H9 (cell line): ENCODE measurements around the gene TSPAN1. TPM values are rescaled to one million over a fixed set of nuclear protein-coding genes. Genes with fewer than 3 reads are reported as not detected.
"Not testable (repeated sequence)": the region's sequence is repeated elsewhere in the genome, so short reads cannot be mapped to it uniquely, and the experiment has no call there.

Source experiments
- DNase-seq: peaks from one replicate; pipeline ENCODE4 v3.0.0-alpha.2; 2017
- H2AFZ ChIP-seq: one replicate; pipeline ENCODE4 v1.6.1; 2013; ENCODE audit warnings: mild to moderate bottlenecking, low read length, control low read depth, moderate library complexity
- H2AK5ac ChIP-seq: 2 replicates; pipeline ENCODE4 v1.6.1; 2013; ENCODE audit warnings: low read length, control low read depth, mixed read lengths; ENCODE audit not compliant: insufficient read length
- H2BK120ac ChIP-seq: one replicate; pipeline ENCODE4 v1.6.1; 2013; ENCODE audit warnings: low read depth, mild to moderate bottlenecking, low read length, control low read depth, inconsistent platforms; ENCODE audit not compliant: poor library complexity, severe bottlenecking
- H2BK12ac ChIP-seq: 2 replicates; pipeline ENCODE4 v1.6.1; 2013; ENCODE audit warnings: low read length, control low read depth, mixed read lengths, low read depth; ENCODE audit not compliant: insufficient read length
- H2BK15ac ChIP-seq: 2 replicates; pipeline ENCODE4 v1.6.1; 2013; ENCODE audit warnings: low read depth, low read length, control low read depth
- H2BK20ac ChIP-seq: one replicate; pipeline ENCODE4 v1.6.1; 2013; ENCODE audit warnings: low read depth, mild to moderate bottlenecking, low read length, control low read depth, inconsistent platforms; ENCODE audit not compliant: poor library complexity, severe bottlenecking
- H2BK5ac ChIP-seq: 2 replicates; pipeline ENCODE4 v1.6.1; 2013; ENCODE audit warnings: low read length, control low read depth, mixed read lengths; ENCODE audit not compliant: insufficient read length
- H3K14ac ChIP-seq: 2 replicates; pipeline ENCODE4 v1.6.1; 2013; ENCODE audit warnings: low read length, control low read depth; ENCODE audit not compliant: insufficient read depth
- H3K18ac ChIP-seq: 2 replicates; pipeline ENCODE4 v1.6.1; 2013; ENCODE audit warnings: low read depth, mild to moderate bottlenecking, mixed read lengths, low read length, control low read depth; ENCODE audit not compliant: insufficient read length
- H3K23ac ChIP-seq: 2 replicates; pipeline ENCODE4 v1.6.1; 2013; ENCODE audit warnings: low read length, control low read depth, mixed read lengths, low read depth; ENCODE audit not compliant: insufficient read length
- H3K23me2 ChIP-seq: 2 replicates; pipeline ENCODE4 v1.6.1; 2013; ENCODE audit warnings: low read depth, mild to moderate bottlenecking, mixed read lengths, low read length, control low read depth; ENCODE audit not compliant: insufficient read length, poor library complexity, severe bottlenecking
- H3K27ac ChIP-seq: 2 replicates; pipeline ENCODE4 v1.5.1; 2013; ENCODE audit warnings: low read length, control low read depth, mixed read lengths, low read depth; ENCODE audit not compliant: insufficient read length
- H3K27me3 ChIP-seq: 2 replicates; pipeline ENCODE4 v1.6.1; 2013; ENCODE audit warnings: low read length, control low read depth, inconsistent platforms; ENCODE audit not compliant: insufficient read depth
- H3K4ac ChIP-seq: 2 replicates; pipeline ENCODE4 v1.6.1; 2013; ENCODE audit warnings: low read depth, mild to moderate bottlenecking, control low read depth, inconsistent platforms, low read length, moderate library complexity
- H3K4me1 ChIP-seq: 2 replicates; pipeline ENCODE4 v1.6.1; 2013; ENCODE audit warnings: low read length, control low read depth, inconsistent platforms; ENCODE audit not compliant: insufficient read depth
- H3K4me2 ChIP-seq: 2 replicates; pipeline ENCODE4 v1.6.1; 2013; ENCODE audit warnings: low read length, control low read depth, mixed read lengths; ENCODE audit not compliant: insufficient read length, insufficient read depth
- H3K56ac ChIP-seq: 2 replicates; pipeline ENCODE4 v1.6.1; 2013; ENCODE audit warnings: low read depth, mild to moderate bottlenecking, mixed read lengths, low read length, control low read depth; ENCODE audit not compliant: insufficient read length
- H3K79me1 ChIP-seq: 2 replicates; pipeline ENCODE4 v1.6.1; 2013; ENCODE audit warnings: low read depth, mild to moderate bottlenecking, moderate library complexity, low read length, control low read depth, inconsistent platforms; ENCODE audit not compliant: insufficient read depth, poor library complexity, severe bottlenecking
- H3K79me2 ChIP-seq: 2 replicates; pipeline ENCODE4 v1.6.1; 2013; ENCODE audit warnings: low read length, control low read depth, inconsistent platforms; ENCODE audit not compliant: insufficient read depth
- H3K9ac ChIP-seq: 2 replicates; pipeline ENCODE4 v1.6.1; 2013; ENCODE audit warnings: low read length, control low read depth, mixed read lengths; ENCODE audit not compliant: insufficient read length; ENCODE audit errors: extremely low read depth
- H3K9me3 ChIP-seq: one replicate; pipeline ENCODE4 v1.6.1; 2013; ENCODE audit warnings: low read depth, low read length, inconsistent platforms; ENCODE audit not compliant: control insufficient read depth
- H3T11ph ChIP-seq: one replicate; pipeline ENCODE4 v1.6.1; 2013; ENCODE audit warnings: mild to moderate bottlenecking, low read length, control low read depth, inconsistent platforms
- H4K20me1 ChIP-seq: one replicate; pipeline ENCODE4 v1.6.1; 2013; ENCODE audit not compliant: control insufficient read depth, insufficient read length, insufficient read depth
- H4K5ac ChIP-seq: 2 replicates; pipeline ENCODE4 v1.6.1; 2013; ENCODE audit warnings: low read depth, mild to moderate bottlenecking, mixed read lengths, low read length, control low read depth; ENCODE audit not compliant: insufficient read length
- H4K8ac ChIP-seq: replicated peaks from 2 replicates; pipeline ENCODE4 v1.6.1; 2013; ENCODE audit warnings: low read length, control low read depth, mixed read lengths, low read depth; ENCODE audit not compliant: insufficient read length
- H4K91ac ChIP-seq: 2 replicates; pipeline ENCODE4 v1.6.1; 2013; ENCODE audit warnings: low read depth, mild to moderate bottlenecking, moderate library complexity, mixed read lengths, low read length, control low read depth; ENCODE audit not compliant: insufficient read length
- H3K27ac Mint-ChIP-seq, 3 experiments: 2 replicates in 2 of 3; 3 replicates in 1 of 3; pipeline ENCODE4 v1.8.0; 2020 to 2021; ENCODE audit warnings: mixed read lengths in 3 of 3, mild to moderate bottlenecking in 1 of 3, moderate library complexity in 1 of 3
- H3K27me3 Mint-ChIP-seq: 2 replicates; pipeline ENCODE4 v1.8.0; 2021; ENCODE audit warnings: low read depth, mild to moderate bottlenecking, moderate library complexity, mixed read lengths
- H3K36me3 Mint-ChIP-seq, 3 experiments: 2 replicates in 2 of 3; 3 replicates in 1 of 3; pipeline ENCODE4 v1.8.0; 2020 to 2021; ENCODE audit warnings: low read depth in 3 of 3, mixed read lengths in 3 of 3; ENCODE audit not compliant: insufficient read depth in 1 of 3
- H3K4me1 Mint-ChIP-seq, 2 experiments: 2 replicates each; pipeline ENCODE4 v1.8.0; 2020; ENCODE audit warnings: mixed read lengths in 2 of 2
- H3K4me3 Mint-ChIP-seq, 2 experiments: 2 replicates in 1 of 2; 3 replicates in 1 of 2; pipeline ENCODE4 v1.8.0; 2020 to 2021; ENCODE audit warnings: mild to moderate bottlenecking in 2 of 2, mixed read lengths in 2 of 2, moderate library complexity in 1 of 2
- H3K9me3 Mint-ChIP-seq, 2 experiments: 2 replicates in 1 of 2; 3 replicates in 1 of 2; pipeline ENCODE4 v1.8.0; 2020; ENCODE audit warnings: mild to moderate bottlenecking in 2 of 2, mixed read lengths in 2 of 2, moderate library complexity in 1 of 2
- WGBS: extraction: QIAGEN DNeasy Blood & Tissue Kit; methylation state at CpG from one replicate; pipeline ENCODE4 v1.1.7; 2013; ENCODE audit warnings: missing lambda C conversion rate, low lambda C conversion rate, mixed read lengths; ENCODE audit not compliant: insufficient read length; ENCODE audit errors: extremely low coverage; 5-methylcytosine and 5-hydroxymethylcytosine counted together
- total RNA-seq: library from RNA; stranded (reverse); gene quantifications from 2 replicates; pipeline ENCODE4 v1.2.1, GENCODE V29; 2021
- TF ChIP-seq, protein P1 (sequence below): fragments of 200-600 bp; sonication (generic); conservative IDR thresholded peaks from 3 replicates; pipeline ENCODE4 v1.8.0; 2021; ENCODE audit warnings: antibody characterized with exemption, mild to moderate bottlenecking

The TSPAN1 gene
- total RNA-seq, 1 experiment from 2014 or later = not detected

GRCh38 chr1:46224966-46225365 lies 50.1 kb downstream of the TSPAN1 start:
- Mint-ChIP-seq H3K27me3 (no peaks in the 10 kb centered on the region), H3K27ac (no peak overlapping the region), H3K36me3 (peaks cover 0 to 13% (median 10%) of the 10 kb centered on the region in 3 experiments; a peak in 3 of 7 replicates), H3K4me1 (peaks cover 31 to 37% of the 10 kb centered on the region in 2 experiments), H3K4me3 (no peak overlapping the region), H3K9me3 (no peaks in the 10 kb centered on the region)
- Histone ChIP-seq H2AFZ (no peak overlapping the region), H3K9me3 (no peaks in the 10 kb centered on the region), H3K23me2 (no peaks in the 10 kb centered on the region), H2BK12ac (no peak overlapping the region), H3K4me2 (no peak overlapping the region), H2BK5ac (no peak overlapping the region), H4K5ac (no peak overlapping the region), H2BK15ac (no peak overlapping the region), H3K18ac (no peak overlapping the region), H2BK20ac (no peak overlapping the region), H3T11ph (no peak overlapping the region), H4K91ac (no peak overlapping the region), H3K79me1 (no peaks in the 10 kb centered on the region), H3K4me1 (no peaks in the 10 kb centered on the region; the same call in 1 of the 2 replicates), H3K27me3 (no peaks in the 10 kb centered on the region), H3K56ac (no peak overlapping the region), H2AK5ac (no peak overlapping the region), H3K4ac (no peak overlapping the region), H3K14ac (no peak overlapping the region), H4K8ac (no peak overlapping the region), H3K23ac (no peak overlapping the region), H3K9ac (no peak overlapping the region), H3K79me2 (no peaks in the 10 kb centered on the region), H3K27ac (no peak overlapping the region), H4K20me1 (no peaks in the 10 kb centered on the region), H2BK120ac (no peak overlapping the region)
- TF ChIP-seq, protein P1, sequence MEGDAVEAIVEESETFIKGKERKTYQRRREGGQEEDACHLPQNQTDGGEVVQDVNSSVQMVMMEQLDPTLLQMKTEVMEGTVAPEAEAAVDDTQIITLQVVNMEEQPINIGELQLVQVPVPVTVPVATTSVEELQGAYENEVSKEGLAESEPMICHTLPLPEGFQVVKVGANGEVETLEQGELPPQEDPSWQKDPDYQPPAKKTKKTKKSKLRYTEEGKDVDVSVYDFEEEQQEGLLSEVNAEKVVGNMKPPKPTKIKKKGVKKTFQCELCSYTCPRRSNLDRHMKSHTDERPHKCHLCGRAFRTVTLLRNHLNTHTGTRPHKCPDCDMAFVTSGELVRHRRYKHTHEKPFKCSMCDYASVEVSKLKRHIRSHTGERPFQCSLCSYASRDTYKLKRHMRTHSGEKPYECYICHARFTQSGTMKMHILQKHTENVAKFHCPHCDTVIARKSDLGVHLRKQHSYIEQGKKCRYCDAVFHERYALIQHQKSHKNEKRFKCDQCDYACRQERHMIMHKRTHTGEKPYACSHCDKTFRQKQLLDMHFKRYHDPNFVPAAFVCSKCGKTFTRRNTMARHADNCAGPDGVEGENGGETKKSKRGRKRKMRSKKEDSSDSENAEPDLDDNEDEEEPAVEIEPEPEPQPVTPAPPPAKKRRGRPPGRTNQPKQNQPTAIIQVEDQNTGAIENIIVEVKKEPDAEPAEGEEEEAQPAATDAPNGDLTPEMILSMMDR = no peak
- DNase-seq = no peak
- WGBS = no CpG with 5 or more reads among the region's 4 CpGs

DNA sequence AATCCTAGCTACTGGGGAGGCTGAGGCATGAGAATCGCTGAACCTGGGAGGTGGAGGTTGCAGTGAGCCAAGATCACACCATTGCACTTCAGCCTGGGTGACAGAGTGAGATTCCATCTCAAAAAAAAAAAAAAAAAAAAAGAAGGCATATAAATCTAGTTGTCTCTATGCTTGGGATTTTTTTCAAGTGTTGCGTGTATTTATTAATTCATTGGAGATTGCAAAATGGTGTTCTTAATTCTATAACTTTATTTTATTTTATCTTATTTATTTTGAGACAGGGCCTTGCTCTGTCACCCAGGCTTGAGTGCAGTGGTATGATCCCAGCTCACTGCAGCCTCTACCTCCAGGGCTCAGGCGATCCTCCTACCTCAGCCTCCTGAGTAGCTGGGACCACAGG lies 56.3 kb downstream of the TSPAN1 start:
- H4K5ac ChIP-seq, H3K23me2 ChIP-seq, H3T11ph ChIP-seq, H3K27ac Mint-ChIP-seq, H4K91ac ChIP-seq, H4K8ac ChIP-seq, DNase-seq, H3K18ac ChIP-seq, H2BK15ac ChIP-seq, H4K20me1 ChIP-seq, H3K27ac ChIP-seq, H3K4me1 Mint-ChIP-seq, H2BK120ac ChIP-seq, H3K9me3 Mint-ChIP-seq, H3K9me3 ChIP-seq, H3K27me3 ChIP-seq, H3K14ac ChIP-seq, H3K4ac ChIP-seq, H3K4me3 Mint-ChIP-seq, H3K4me2 ChIP-seq, H2BK12ac ChIP-seq, H3K79me1 ChIP-seq, H3K56ac ChIP-seq, H3K9ac ChIP-seq, H3K23ac ChIP-seq, H2BK20ac ChIP-seq, H2AK5ac ChIP-seq, H3K36me3 Mint-ChIP-seq, H2BK5ac ChIP-seq, H3K27me3 Mint-ChIP-seq, H3K79me2 ChIP-seq, H3K4me1 ChIP-seq, H2AFZ ChIP-seq: not testable (repeated sequence)
- no CpG with 5 or more reads among the region's 3 CpGs for WGBS
